HepG2 (cell line): ENCODE data around the gene PSMA4.

Experiments used
- ESRRA ChIP-seq: sonication (generic); formaldehyde crosslinking; IDR thresholded peaks from 2 replicates; pipeline ENCODE4 v1.5.1; 2020; ENCODE audit warnings: mild to moderate bottlenecking, low read depth, missing genetic modification reagents
- NFYB ChIP-seq: sonication (generic); formaldehyde crosslinking; IDR thresholded peaks from 2 replicates; pipeline ENCODE4 v1.4.0; 2020; ENCODE audit warnings: missing genetic modification reagents
- TEAD2 ChIP-seq: sonication (generic); formaldehyde crosslinking; IDR thresholded peaks from 2 replicates; pipeline ENCODE4 v1.9.0; 2021; ENCODE audit warnings: missing genetic modification reagents
- ZFP36 ChIP-seq: fragments of 150-350 bp; IDR thresholded peaks from 2 replicates; pipeline ENCODE4 v1.6.1; 2018; ENCODE audit warnings: borderline replicate concordance, low read length, low read depth; ENCODE audit not compliant: partially characterized antibody
- ZUFSP ChIP-seq: sonication (generic); formaldehyde crosslinking; IDR thresholded peaks from 2 replicates; pipeline ENCODE4 v1.9.0; 2021; ENCODE audit warnings: missing genetic modification reagents, mild to moderate bottlenecking, borderline replicate concordance
- TF ChIP-seq, protein P1 (sequence below): sonication (generic); formaldehyde crosslinking; IDR thresholded peaks from 2 replicates; pipeline ENCODE4 v1.5.0; 2020; ENCODE audit warnings: mild to moderate bottlenecking, missing genetic modification reagents, moderate library complexity
- TF ChIP-seq, protein P2 (sequence below): sonication (generic); formaldehyde crosslinking; IDR thresholded peaks from 2 replicates; pipeline ENCODE4 v1.5.0; 2020; ENCODE audit warnings: mild to moderate bottlenecking, missing genetic modification reagents

GRCh38 chr15:78561490-78561889 lies 21.2 kb downstream of the PSMA4 start:
- TF ChIP-seq ESRRA (CRISPR knock-in tag) (no peak), ZFP36 (no peak), ZUFSP (CRISPR knock-in tag) (no peak), NFYB (CRISPR knock-in tag) (no peak), TEAD2 (CRISPR knock-in tag) (no peak)
- TF ChIP-seq, protein P1, sequence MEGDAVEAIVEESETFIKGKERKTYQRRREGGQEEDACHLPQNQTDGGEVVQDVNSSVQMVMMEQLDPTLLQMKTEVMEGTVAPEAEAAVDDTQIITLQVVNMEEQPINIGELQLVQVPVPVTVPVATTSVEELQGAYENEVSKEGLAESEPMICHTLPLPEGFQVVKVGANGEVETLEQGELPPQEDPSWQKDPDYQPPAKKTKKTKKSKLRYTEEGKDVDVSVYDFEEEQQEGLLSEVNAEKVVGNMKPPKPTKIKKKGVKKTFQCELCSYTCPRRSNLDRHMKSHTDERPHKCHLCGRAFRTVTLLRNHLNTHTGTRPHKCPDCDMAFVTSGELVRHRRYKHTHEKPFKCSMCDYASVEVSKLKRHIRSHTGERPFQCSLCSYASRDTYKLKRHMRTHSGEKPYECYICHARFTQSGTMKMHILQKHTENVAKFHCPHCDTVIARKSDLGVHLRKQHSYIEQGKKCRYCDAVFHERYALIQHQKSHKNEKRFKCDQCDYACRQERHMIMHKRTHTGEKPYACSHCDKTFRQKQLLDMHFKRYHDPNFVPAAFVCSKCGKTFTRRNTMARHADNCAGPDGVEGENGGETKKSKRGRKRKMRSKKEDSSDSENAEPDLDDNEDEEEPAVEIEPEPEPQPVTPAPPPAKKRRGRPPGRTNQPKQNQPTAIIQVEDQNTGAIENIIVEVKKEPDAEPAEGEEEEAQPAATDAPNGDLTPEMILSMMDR (CRISPR knock-in tag): no peak
- TF ChIP-seq, protein P2, sequence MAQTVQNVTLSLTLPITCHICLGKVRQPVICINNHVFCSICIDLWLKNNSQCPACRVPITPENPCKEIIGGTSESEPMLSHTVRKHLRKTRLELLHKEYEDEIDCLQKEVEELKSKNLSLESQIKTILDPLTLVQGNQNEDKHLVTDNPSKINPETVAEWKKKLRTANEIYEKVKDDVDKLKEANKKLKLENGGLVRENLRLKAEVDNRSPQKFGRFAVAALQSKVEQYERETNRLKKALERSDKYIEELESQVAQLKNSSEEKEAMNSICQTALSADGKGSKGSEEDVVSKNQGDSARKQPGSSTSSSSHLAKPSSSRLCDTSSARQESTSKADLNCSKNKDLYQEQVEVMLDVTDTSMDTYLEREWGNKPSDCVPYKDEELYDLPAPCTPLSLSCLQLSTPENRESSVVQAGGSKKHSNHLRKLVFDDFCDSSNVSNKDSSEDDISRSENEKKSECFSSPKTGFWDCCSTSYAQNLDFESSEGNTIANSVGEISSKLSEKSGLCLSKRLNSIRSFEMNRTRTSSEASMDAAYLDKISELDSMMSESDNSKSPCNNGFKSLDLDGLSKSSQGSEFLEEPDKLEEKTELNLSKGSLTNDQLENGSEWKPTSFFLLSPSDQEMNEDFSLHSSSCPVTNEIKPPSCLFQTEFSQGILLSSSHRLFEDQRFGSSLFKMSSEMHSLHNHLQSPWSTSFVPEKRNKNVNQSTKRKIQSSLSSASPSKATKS (CRISPR knock-in tag): no peak
